GM10266 (cell line): ENCODE results near the gene CLIP1.
"Not testable (repeated sequence)": the region's sequence is repeated elsewhere in the genome, so short reads cannot be mapped to it uniquely, and the experiment has no call there.

Source experiments
- DNase-seq: peaks from one replicate; pipeline ENCODE4 v3.0.0; 2012; ENCODE audit errors: extremely low spot score
- CTCF ChIP-seq: IDR thresholded peaks from 2 replicates; pipeline ENCODE4 v1.5.1; 2012; ENCODE audit warnings: mild to moderate bottlenecking, low read depth; ENCODE audit not compliant: control insufficient read depth, insufficient read depth; ENCODE audit errors: missing control alignments

CLIP1 gene

GRCh38 chr12:122459211-122459610 lies 36.7 kb upstream of the CLIP1 start:
- DNase-seq: no peak

GRCh38 chr12:122458105-122459035 lies 35.9 kb upstream of the CLIP1 start:
- no peak for TF ChIP-seq CTCF
- DNase-seq: no peak

More at GRCh38 chr12:122459211-122459610, 36.7 kb upstream of the CLIP1 start:
- no peak for TF ChIP-seq CTCF

GRCh38 chr12:122457627-122458026 lies 35.2 kb upstream of the CLIP1 start:
- no peak for TF ChIP-seq CTCF

GRCh38 chr12:122454739-122455138 lies 32.3 kb upstream of the CLIP1 start:
- no peak for TF ChIP-seq CTCF
- no peak for DNase-seq

More at GRCh38 chr12:122457627-122458026, 35.2 kb upstream of the CLIP1 start:
- no peak for DNase-seq

- no peak for DNase-seq
- no peak for TF ChIP-seq CTCF
Measured at GRCh38 chr12:122454250-122454721, 31.8 kb upstream of the CLIP1 start.

- TF ChIP-seq CTCF: no peak
- DNase-seq: no peak
Measured at GRCh38 chr12:122452701-122453285, 30.3 kb upstream of the CLIP1 start.

GRCh38 chr12:122449317-122449716 lies 26.8 kb upstream of the CLIP1 start:
- no peak for DNase-seq
- no peak for TF ChIP-seq CTCF

- not testable (repeated sequence) for DNase-seq
Measured at GRCh38 chr12:122447825-122448224, 25.4 kb upstream of the CLIP1 start.

- not testable (repeated sequence) for DNase-seq
Measured at GRCh38 chr12:122446390-122446789, 23.9 kb upstream of the CLIP1 start.

- DNase-seq: not testable (repeated sequence)
Measured at GRCh38 chr12:122444071-122444470, 21.6 kb upstream of the CLIP1 start.
